Effector memory CD8-positive, alpha-beta T cell (primary cell): ENCODE data around the gene ALG14.
A peak's percentile ranks its signal among the peaks of the same experiment; 100 is the strongest.

Experiments
- ATAC-seq: fragments of 150-1000 bp; cut with Tn5 transposase; replicated peaks from 2 replicates; pipeline ENCODE4 v1.10.0; 2021; ENCODE audit warnings: mild to moderate bottlenecking, moderate library complexity
- DNase-seq, 3 experiments: peaks; one replicate each; pipeline ENCODE4 v3.0.0; 2021
- H3K27ac Mint-ChIP-seq, 2 donors: one replicate each; pipeline ENCODE4 v1.8.0; 2022; ENCODE audit warnings: mild to moderate bottlenecking in 2 of 2, mixed read lengths in 2 of 2, moderate library complexity in 2 of 2
- H3K27me3 Mint-ChIP-seq, 2 donors: one replicate each; pipeline ENCODE4 v1.8.0; 2022; ENCODE audit warnings: mixed read lengths in 2 of 2
- H3K36me3 Mint-ChIP-seq: one replicate; pipeline ENCODE4 v1.8.0; 2022; ENCODE audit warnings: mild to moderate bottlenecking, moderate library complexity, mixed read lengths; ENCODE audit not compliant: insufficient read depth
- H3K4me1 Mint-ChIP-seq, 2 donors: one replicate each; pipeline ENCODE4 v1.8.0; 2022; ENCODE audit warnings: low read depth in 2 of 2, mixed read lengths in 2 of 2
- H3K4me3 Mint-ChIP-seq, 2 donors: one replicate each; pipeline ENCODE4 v1.8.0; 2022; ENCODE audit warnings: mild to moderate bottlenecking in 2 of 2, mixed read lengths in 2 of 2, moderate library complexity in 2 of 2
- H3K9me3 Mint-ChIP-seq, 2 donors: one replicate each; pipeline ENCODE4 v1.8.0; 2022; ENCODE audit warnings: mixed read lengths in 2 of 2

Gene ALG14

GRCh38 chr1:94973309-94973922 lies 99.3 kb downstream of the ALG14 start:
- Mint-ChIP-seq H3K27ac (no peak overlapping the region), H3K4me1 (peaks cover 0 to 3% of the 10 kb centered on the region in 2 donors), H3K27me3 (peaks cover 0 to 7% of the 10 kb centered on the region in 2 donors), H3K36me3 (peaks cover 2% of the 10 kb centered on the region), H3K9me3 (no peaks in the 10 kb centered on the region), H3K4me3 (no peak overlapping the region)
- no peak for DNase-seq
- ATAC-seq = no peak

- peaks cover 0 to 7% of the 10 kb centered on the region in 2 donors for H3K27me3 Mint-ChIP-seq
- H3K4me1 Mint-ChIP-seq = peaks cover 0 to 3% of the 10 kb centered on the region in 2 donors
- H3K27ac Mint-ChIP-seq = no peak overlapping the region
- no peak for ATAC-seq
- no peak overlapping the region for H3K4me3 Mint-ChIP-seq
- no peak for DNase-seq
- H3K36me3 Mint-ChIP-seq = peaks cover 2% of the 10 kb centered on the region
- H3K9me3 Mint-ChIP-seq = no peaks in the 10 kb centered on the region
These were observed 101.2 kb downstream of the ALG14 start for GRCh38 chr1:94971491-94971924.

- Mint-ChIP-seq H3K27ac (no peak overlapping the region), H3K27me3 (peaks cover 0 to 7% of the 10 kb centered on the region in 2 donors), H3K4me3 (no peak overlapping the region), H3K4me1 (peaks cover 0 to 3% of the 10 kb centered on the region in 2 donors), H3K9me3 (no peaks in the 10 kb centered on the region), H3K36me3 (peaks cover 2% of the 10 kb centered on the region)
- DNase-seq (no peak), ATAC-seq (no peak)
These were observed 102.0 kb downstream of the ALG14 start for GRCh38 chr1:94970783-94971182.

GRCh38 chr1:94969137-94969536 lies 103.6 kb downstream of the ALG14 start:
- Mint-ChIP-seq H3K4me3 (no peak overlapping the region), H3K27me3 (peaks cover 0 to 7% of the 10 kb centered on the region in 2 donors), H3K36me3 (peaks cover 2% of the 10 kb centered on the region), H3K9me3 (no peaks in the 10 kb centered on the region), H3K4me1 (peaks cover 0 to 3% of the 10 kb centered on the region in 2 donors), H3K27ac (no peak overlapping the region)
- ATAC-seq (no peak), DNase-seq (no peak)

GRCh38 chr1:94966033-94966432 lies 106.7 kb downstream of the ALG14 start:
- Mint-ChIP-seq H3K4me1 (peaks cover 3 to 11% of the 10 kb centered on the region in 2 donors), H3K27ac (no peak overlapping the region), H3K9me3 (no peaks in the 10 kb centered on the region), H3K27me3 (peaks cover 0 to 7% of the 10 kb centered on the region in 2 donors), H3K4me3 (no peak overlapping the region), H3K36me3 (no peaks in the 10 kb centered on the region)
- DNase-seq (no peak), ATAC-seq (no peak)

- no peaks in the 10 kb centered on the region for H3K27me3 Mint-ChIP-seq
- H3K36me3 Mint-ChIP-seq = no peaks in the 10 kb centered on the region
- H3K4me1 Mint-ChIP-seq = peaks cover 3 to 8% of the 10 kb centered on the region in 2 donors
- H3K27ac Mint-ChIP-seq = peak overlapping the region in 1 of 2 donors; percentile 96
- ATAC-seq = no peak
- no peaks in the 10 kb centered on the region for H3K9me3 Mint-ChIP-seq
- no peak for DNase-seq
- H3K4me3 Mint-ChIP-seq = no peak overlapping the region
These were observed 108.9 kb downstream of the ALG14 start for GRCh38 chr1:94963864-94964263.

- peak overlapping the region; percentile 95 to 96 for H3K27ac Mint-ChIP-seq
- H3K9me3 Mint-ChIP-seq = no peaks in the 10 kb centered on the region
- ATAC-seq (peak; percentile 66), DNase-seq (peak in 1 of 3 experiments; percentile 6)
- no peaks in the 10 kb centered on the region for H3K27me3 Mint-ChIP-seq
- peaks cover 3 to 8% of the 10 kb centered on the region in 2 donors for H3K4me1 Mint-ChIP-seq
- H3K4me3 Mint-ChIP-seq = peak overlapping the region; percentile 87 to 88
- H3K36me3 Mint-ChIP-seq = no peaks in the 10 kb centered on the region
These were observed 110.1 kb downstream of the ALG14 start for GRCh38 chr1:94962409-94963265.

GRCh38 chr1:94961988-94962387 lies 110.8 kb downstream of the ALG14 start:
- no peaks in the 10 kb centered on the region for H3K27me3 Mint-ChIP-seq
- no peak for DNase-seq
- no peaks in the 10 kb centered on the region for H3K36me3 Mint-ChIP-seq
- H3K4me3 Mint-ChIP-seq = peak overlapping the region; percentile 87 to 88
- H3K9me3 Mint-ChIP-seq = no peaks in the 10 kb centered on the region
- H3K27ac Mint-ChIP-seq = peak overlapping the region; percentile 95 to 96
- ATAC-seq = no peak
- peaks cover 3 to 8% of the 10 kb centered on the region in 2 donors for H3K4me1 Mint-ChIP-seq

GRCh38 chr1:94961582-94961981 lies 111.2 kb downstream of the ALG14 start:
- H3K9me3 Mint-ChIP-seq = no peaks in the 10 kb centered on the region
- H3K27me3 Mint-ChIP-seq = no peaks in the 10 kb centered on the region
- H3K4me3 Mint-ChIP-seq = peak overlapping the region in 1 of 2 donors; percentile 88
- DNase-seq (no peak), ATAC-seq (no peak)
- no peaks in the 10 kb centered on the region for H3K36me3 Mint-ChIP-seq
- H3K27ac Mint-ChIP-seq = peak overlapping the region in 1 of 2 donors; percentile 95
- H3K4me1 Mint-ChIP-seq = peaks cover 3 to 8% of the 10 kb centered on the region in 2 donors

- ATAC-seq = no peak
- DNase-seq = no peak
- Mint-ChIP-seq H3K36me3 (no peaks in the 10 kb centered on the region), H3K27ac (no peak overlapping the region), H3K4me3 (no peak overlapping the region), H3K4me1 (peaks cover 3 to 8% of the 10 kb centered on the region in 2 donors), H3K9me3 (no peaks in the 10 kb centered on the region), H3K27me3 (no peaks in the 10 kb centered on the region)
These were observed 114.7 kb downstream of the ALG14 start for GRCh38 chr1:94958081-94958480.

- Mint-ChIP-seq H3K36me3 (no peaks in the 10 kb centered on the region), H3K4me1 (no peaks in the 10 kb centered on the region), H3K27me3 (no peaks in the 10 kb centered on the region), H3K9me3 (no peaks in the 10 kb centered on the region), H3K27ac (no peak overlapping the region), H3K4me3 (no peak overlapping the region)
- no peak for ATAC-seq
- DNase-seq = no peak
These were observed 116.8 kb downstream of the ALG14 start for GRCh38 chr1:94955767-94956632.

- no peak for ATAC-seq
- H3K4me1 Mint-ChIP-seq = no peaks in the 10 kb centered on the region
These were observed 118.2 kb downstream of the ALG14 start for GRCh38 chr1:94954263-94955220.

More at GRCh38 chr1:94954263-94955220, 118.2 kb downstream of the ALG14 start:
- no peak overlapping the region for H3K27ac Mint-ChIP-seq
- no peak for DNase-seq
- H3K27me3 Mint-ChIP-seq = no peaks in the 10 kb centered on the region
- H3K36me3 Mint-ChIP-seq = no peaks in the 10 kb centered on the region
- no peaks in the 10 kb centered on the region for H3K9me3 Mint-ChIP-seq
- no peak overlapping the region for H3K4me3 Mint-ChIP-seq
